PC-3 (cell line): Measurements from ENCODE around the gene ZNF385A.

ENCODE experiments used
- CTCF ChIP-seq: fragments of 300-600 bp; sonication (generic); conservative IDR thresholded peaks from 2 replicates; pipeline ENCODE4 v1.5.1; 2017; ENCODE audit warnings: antibody characterized with exemption, low read depth, mild to moderate bottlenecking, low read length
- EZH2phosphoT487 ChIP-seq: fragments of 300-600 bp; sonication (generic); IDR thresholded peaks from 2 replicates; pipeline ENCODE4 v1.6.1; 2018; ENCODE audit warnings: mild to moderate bottlenecking, antibody characterized with exemption, low read length, borderline replicate concordance

GRCh38 chr12:54359762-54360351, 24.7 kb downstream of the ZNF385A start:
- TF ChIP-seq CTCF (no peak), EZH2phosphoT487 (no peak)
